Neural crest cell (in vitro differentiated cells): Measurements from ENCODE around the gene RPL22. TPM values are rescaled to one million over a fixed set of nuclear protein-coding genes. Genes with fewer than 3 reads are reported as not detected.

Experiments used
- DNase-seq: peaks from one replicate; pipeline ENCODE4 v3.0.0; 2021; ENCODE audit warnings: low read depth, mixed read lengths, low spot score
- H3K27ac Mint-ChIP-seq: one replicate; pipeline ENCODE4 v1.8.0; 2021; ENCODE audit warnings: mild to moderate bottlenecking, mixed read lengths; ENCODE audit not compliant: unreplicated experiment
- H3K27me3 Mint-ChIP-seq: 2 replicates; pipeline ENCODE4 v1.8.0; 2021; ENCODE audit warnings: low read depth, mild to moderate bottlenecking, mixed read lengths
- H3K36me3 Mint-ChIP-seq: 2 replicates; pipeline ENCODE4 v1.8.0; 2021; ENCODE audit warnings: low read depth, mild to moderate bottlenecking, mixed read lengths
- H3K4me1 Mint-ChIP-seq: 2 replicates; pipeline ENCODE4 v1.8.0; 2021; ENCODE audit warnings: mixed read lengths
- H3K4me3 Mint-ChIP-seq: one replicate; pipeline ENCODE4 v1.8.0; 2021; ENCODE audit warnings: mild to moderate bottlenecking, mixed read lengths
- H3K9me3 Mint-ChIP-seq: 2 replicates; pipeline ENCODE4 v1.8.0; 2021; ENCODE audit warnings: mixed read lengths
- CTCF ChIP-seq: fragments of 200-600 bp; sonication (generic); conservative IDR thresholded peaks from 2 replicates; pipeline ENCODE4 v1.5.0; 2021; ENCODE audit warnings: antibody characterized with exemption, mild to moderate bottlenecking
- total RNA-seq: library from RNA; stranded (reverse); gene quantifications from 2 replicates; pipeline ENCODE4 v1.2.1, GENCODE V29; 2021

RPL22 gene
- total RNA-seq, 1 donor from 2014 or later: 479 TPM

GRCh38 chr1:6235296-6235677, 35.9 kb upstream of the RPL22 start:
- peak overlapping the region; percentile 50 for H3K27ac Mint-ChIP-seq

GRCh38 chr1:6234502-6235295, 35.3 kb upstream of the RPL22 start:
- no peak for TF ChIP-seq CTCF
- H3K27me3 Mint-ChIP-seq: peaks cover 2% of the 10 kb centered on the region
- no peak for DNase-seq
- H3K4me3 Mint-ChIP-seq: peak overlapping the region; percentile 94
- no peaks in the 10 kb centered on the region for H3K9me3 Mint-ChIP-seq
- peaks cover 9% of the 10 kb centered on the region for H3K36me3 Mint-ChIP-seq
- peaks cover 39% of the 10 kb centered on the region for H3K4me1 Mint-ChIP-seq
- H3K27ac Mint-ChIP-seq: peak overlapping the region; percentile 89

More at GRCh38 chr1:6235296-6235677, 35.9 kb upstream of the RPL22 start:
- Mint-ChIP-seq H3K27me3 (peaks cover 5% of the 10 kb centered on the region), H3K4me1 (peaks cover 45% of the 10 kb centered on the region), H3K9me3 (no peaks in the 10 kb centered on the region), H3K36me3 (peaks cover 9% of the 10 kb centered on the region), H3K4me3 (peak overlapping the region; percentile 94)
- TF ChIP-seq CTCF: no peak
- DNase-seq: no peak

DNA sequence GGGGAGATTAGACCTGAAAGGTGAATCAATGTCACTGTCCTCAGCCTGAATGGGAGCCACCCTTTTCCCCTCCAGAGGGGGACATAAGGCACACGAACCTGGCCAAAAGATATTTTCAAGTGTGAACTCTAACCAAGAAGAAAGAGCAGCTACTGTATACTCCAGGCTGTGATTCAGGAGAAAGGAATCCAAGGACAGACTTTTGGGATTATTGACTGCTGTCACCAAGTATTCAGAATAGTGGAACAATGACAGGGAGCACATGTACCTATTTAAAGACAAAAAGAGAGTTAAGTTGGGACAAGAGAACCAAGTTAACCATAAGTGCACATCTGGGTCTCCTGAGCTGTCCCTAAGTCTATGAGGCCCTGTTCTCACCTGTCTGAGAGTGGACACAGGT, 34.0 kb upstream of the RPL22 start:
- Mint-ChIP-seq H3K27me3 (no peaks in the 10 kb centered on the region), H3K9me3 (no peaks in the 10 kb centered on the region), H3K27ac (no peak overlapping the region), H3K4me1 (peaks cover 26% of the 10 kb centered on the region), H3K36me3 (peaks cover 9% of the 10 kb centered on the region), H3K4me3 (peak overlapping the region; percentile 94)
- TF ChIP-seq CTCF: no peak
- no peak for DNase-seq

DNA sequence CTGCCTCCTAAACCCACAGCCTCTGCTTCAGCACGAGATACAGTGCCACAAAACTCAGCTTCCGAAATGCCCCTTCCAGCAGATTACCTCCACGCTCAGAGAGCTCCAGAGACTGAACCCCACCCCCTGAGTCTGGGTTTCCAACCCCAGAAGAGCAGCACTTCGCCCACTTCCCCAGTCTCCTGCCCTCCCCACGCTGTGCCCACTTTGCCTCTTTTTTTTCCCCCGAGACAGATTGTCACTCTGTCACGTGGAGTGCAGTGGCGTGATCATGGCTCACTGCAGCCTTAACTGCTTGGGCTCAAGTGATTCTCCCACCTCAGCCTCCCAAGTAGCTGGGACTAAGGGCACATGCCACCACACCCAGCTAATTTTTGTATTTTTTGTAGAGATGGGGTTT, 26.3 kb upstream of the RPL22 start:
- H3K27me3 Mint-ChIP-seq: no peaks in the 10 kb centered on the region
- DNase-seq: no peak
- TF ChIP-seq CTCF: no peak
- peak overlapping the region; percentile 43 for H3K27ac Mint-ChIP-seq
- H3K9me3 Mint-ChIP-seq: no peaks in the 10 kb centered on the region
- H3K4me1 Mint-ChIP-seq: peaks cover 24% of the 10 kb centered on the region
- H3K36me3 Mint-ChIP-seq: peaks cover 20% of the 10 kb centered on the region
- H3K4me3 Mint-ChIP-seq: no peak overlapping the region

DNA sequence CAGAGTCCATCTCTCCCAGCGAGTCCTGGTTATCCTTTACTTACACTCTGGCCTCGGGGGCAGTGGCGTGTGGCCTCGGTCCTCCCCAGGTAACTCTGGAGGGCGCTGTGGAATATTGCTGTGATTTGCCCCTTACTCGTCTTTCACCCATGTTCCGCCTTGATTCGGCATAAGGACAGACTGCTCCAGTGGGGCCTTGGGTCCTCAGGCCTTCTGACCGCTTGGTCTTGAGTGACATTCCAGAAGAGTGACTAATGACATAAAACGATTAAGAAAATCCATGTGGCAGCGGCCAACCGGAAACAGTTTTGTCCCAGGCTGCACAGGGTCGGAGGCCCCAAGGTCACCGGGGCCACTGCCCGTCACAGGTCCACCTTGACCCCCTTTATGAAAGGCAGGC, 25.3 kb upstream of the RPL22 start:
- Mint-ChIP-seq H3K27ac (no peak overlapping the region), H3K4me1 (peaks cover 24% of the 10 kb centered on the region), H3K36me3 (peaks cover 24% of the 10 kb centered on the region), H3K4me3 (no peak overlapping the region), H3K9me3 (no peaks in the 10 kb centered on the region), H3K27me3 (no peaks in the 10 kb centered on the region)
- no peak for DNase-seq
- TF ChIP-seq CTCF: no peak
